Measurements from ENCODE around the gene CTDSPL2.
"Not testable (repeated sequence)": the region's sequence is repeated elsewhere in the genome, so short reads cannot be mapped to it uniquely, and the experiment has no call there.

Gene CTDSPL2

DNA sequence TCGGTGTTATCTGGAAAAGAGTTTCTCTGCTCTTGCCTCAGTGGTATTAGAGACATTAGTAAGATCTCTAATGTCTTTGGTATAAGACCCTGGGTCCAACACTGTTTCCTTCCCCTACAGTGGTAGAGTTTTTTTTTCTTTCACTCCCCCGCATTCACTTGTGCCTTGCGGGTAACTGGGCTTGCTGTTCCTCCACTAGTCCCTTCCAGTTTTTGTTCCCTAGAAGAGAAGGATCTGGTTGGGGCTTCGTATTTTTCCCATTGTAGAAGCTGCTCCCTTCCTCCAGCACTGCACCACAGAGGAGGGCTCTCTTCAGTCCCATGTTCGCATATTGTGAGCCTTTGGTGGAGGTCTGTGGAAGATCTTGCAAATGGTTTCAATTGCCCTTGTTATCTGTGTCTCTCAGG lies 13.7 kb downstream of the CTDSPL2 start:
- peaks cover 1% of the 10 kb centered on the region for H3K4me1 ChIP-seq (ENCODE audit: control insufficient read depth, insufficient read depth, low read length)
- H3K27ac ChIP-seq (ENCODE audit: low read length), result no peak overlapping the region
- DNase-seq (ENCODE audit: low read depth, low spot score), result no peak
- no CpG with 5 or more reads among the region's 5 CpGs for WGBS (ENCODE audit: insufficient coverage, insufficient read length)
- no peak overlapping the region for H3K4me3 ChIP-seq (ENCODE audit: low read length)
- no peaks in the 10 kb centered on the region for H3K27me3 ChIP-seq (ENCODE audit: control insufficient read depth, insufficient read depth, low read length)
- H3K9me3 ChIP-seq (ENCODE audit: control insufficient read depth, insufficient read depth, low read length), result no peaks in the 10 kb centered on the region
- no peaks in the 10 kb centered on the region for H3K36me3 ChIP-seq (ENCODE audit: control insufficient read depth, insufficient read depth, low read length)

DNA sequence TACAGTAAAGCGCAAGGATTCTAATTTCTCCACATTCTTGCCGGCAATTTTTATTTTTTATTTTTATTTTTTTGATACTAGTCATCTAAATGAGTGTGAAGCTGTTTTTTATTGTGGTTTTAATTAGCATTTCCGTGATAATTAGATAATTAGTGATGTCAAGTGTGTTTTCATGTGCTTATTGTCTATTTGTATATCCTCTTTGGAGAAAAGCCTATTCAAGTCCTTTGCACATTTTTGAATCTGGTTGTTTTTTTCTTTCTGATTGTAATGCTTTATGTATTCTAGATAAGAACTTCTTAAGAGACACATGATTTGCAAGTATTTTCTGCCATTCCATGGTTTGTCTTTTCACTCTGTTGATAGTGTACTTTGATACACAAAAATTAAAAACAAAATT lies 16.1 kb downstream of the CTDSPL2 start:
- H3K9me3 ChIP-seq (ENCODE audit: control insufficient read depth, insufficient read depth, low read length), result no peaks in the 10 kb centered on the region
- no CpG with 5 or more reads among the region's 3 CpGs for WGBS (ENCODE audit: insufficient coverage, insufficient read length)
- H3K36me3 ChIP-seq (ENCODE audit: control insufficient read depth, insufficient read depth, low read length), result peaks cover 4% of the 10 kb centered on the region; the same call in 1 of the 2 replicates

DNA sequence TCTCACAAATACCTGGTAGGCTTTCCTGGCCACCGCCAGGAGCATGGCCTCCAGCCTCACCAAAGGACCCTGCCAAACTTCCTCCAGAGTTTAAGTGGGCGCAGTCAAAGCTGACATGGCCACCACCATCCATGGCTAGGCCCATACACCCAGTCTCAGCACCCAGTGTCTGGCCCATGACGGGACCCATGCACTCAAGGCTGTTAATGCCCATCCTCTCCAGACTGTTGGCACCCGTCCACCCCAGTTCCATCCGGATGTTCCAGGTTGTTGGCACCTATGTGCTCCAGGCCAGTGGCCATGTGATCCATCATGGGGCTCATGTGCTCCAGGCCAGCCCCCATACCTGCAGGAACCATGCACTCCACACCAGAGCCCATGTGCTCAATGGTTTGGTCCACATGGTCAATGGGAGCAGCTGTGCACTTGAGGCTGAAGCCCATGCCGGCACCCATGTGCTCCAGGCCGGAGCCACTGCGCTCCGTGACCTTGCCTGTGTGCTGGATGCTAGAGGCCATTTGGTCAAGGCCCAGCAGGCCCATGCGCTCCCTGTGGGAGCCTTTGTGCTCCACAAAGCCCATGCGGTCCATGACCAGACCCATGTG lies 20.4 kb downstream of the CTDSPL2 start:
- Histone ChIP-seq H3K27me3 (ENCODE audit: control insufficient read depth, insufficient read depth, low read length) (no peaks in the 10 kb centered on the region), H3K4me1 (ENCODE audit: control insufficient read depth, insufficient read depth, low read length) (no peaks in the 10 kb centered on the region; the same call in 1 of the 2 replicates), H3K27ac (ENCODE audit: low read length) (no peak overlapping the region), H3K4me3 (ENCODE audit: low read length) (no peak overlapping the region), H3K9me3 (ENCODE audit: control insufficient read depth, insufficient read depth, low read length) (no peaks in the 10 kb centered on the region), H3K36me3 (ENCODE audit: control insufficient read depth, insufficient read depth, low read length) (peaks cover 4% of the 10 kb centered on the region; the same call in 1 of the 2 replicates)
- WGBS (ENCODE audit: insufficient coverage, insufficient read length), result no CpG with 5 or more reads among the region's 11 CpGs
- no peak for DNase-seq (ENCODE audit: low read depth, low spot score)

More for the DNA sequence above, 16.1 kb downstream of the CTDSPL2 start:
- Histone ChIP-seq H3K27ac (ENCODE audit: low read length) (no peak overlapping the region), H3K4me3 (ENCODE audit: low read length) (no peak overlapping the region), H3K4me1 (ENCODE audit: control insufficient read depth, insufficient read depth, low read length) (peaks cover 1% of the 10 kb centered on the region), H3K27me3 (ENCODE audit: control insufficient read depth, insufficient read depth, low read length) (no peaks in the 10 kb centered on the region)
- no peak for DNase-seq (ENCODE audit: low read depth, low spot score)

- Histone ChIP-seq H3K9me3 (ENCODE audit: control insufficient read depth, insufficient read depth, low read length) (no peaks in the 10 kb centered on the region), H3K27ac (ENCODE audit: low read length) (no peak overlapping the region), H3K36me3 (ENCODE audit: control insufficient read depth, insufficient read depth, low read length) (peaks cover 4% of the 10 kb centered on the region; the same call in 1 of the 2 replicates), H3K4me3 (ENCODE audit: low read length) (no peak overlapping the region), H3K27me3 (ENCODE audit: control insufficient read depth, insufficient read depth, low read length) (no peaks in the 10 kb centered on the region), H3K4me1 (ENCODE audit: control insufficient read depth, insufficient read depth, low read length) (no peaks in the 10 kb centered on the region; the same call in 1 of the 2 replicates)
- WGBS (ENCODE audit: insufficient coverage, insufficient read length), result no CpG with 5 or more reads among the region's 1 CpG
- DNase-seq (ENCODE audit: low read depth, low spot score), result no peak
These were observed 22.7 kb downstream of the CTDSPL2 start for GRCh38 chr15:44450172-44450571.

GRCh38 chr15:44453578-44454283 lies 26.3 kb downstream of the CTDSPL2 start:
- DNase-seq (ENCODE audit: low read depth, low spot score); H3K9me3 ChIP-seq (ENCODE audit: control insufficient read depth, insufficient read depth, low read length); H3K4me3 ChIP-seq (ENCODE audit: low read length); H3K36me3 ChIP-seq (ENCODE audit: control insufficient read depth, insufficient read depth, low read length); H3K27me3 ChIP-seq (ENCODE audit: control insufficient read depth, insufficient read depth, low read length); H3K4me1 ChIP-seq (ENCODE audit: control insufficient read depth, insufficient read depth, low read length); H3K27ac ChIP-seq (ENCODE audit: low read length): not testable (repeated sequence)
- WGBS (ENCODE audit: insufficient coverage, insufficient read length), result no CpG with 5 or more reads among the region's 6 CpGs

DNA sequence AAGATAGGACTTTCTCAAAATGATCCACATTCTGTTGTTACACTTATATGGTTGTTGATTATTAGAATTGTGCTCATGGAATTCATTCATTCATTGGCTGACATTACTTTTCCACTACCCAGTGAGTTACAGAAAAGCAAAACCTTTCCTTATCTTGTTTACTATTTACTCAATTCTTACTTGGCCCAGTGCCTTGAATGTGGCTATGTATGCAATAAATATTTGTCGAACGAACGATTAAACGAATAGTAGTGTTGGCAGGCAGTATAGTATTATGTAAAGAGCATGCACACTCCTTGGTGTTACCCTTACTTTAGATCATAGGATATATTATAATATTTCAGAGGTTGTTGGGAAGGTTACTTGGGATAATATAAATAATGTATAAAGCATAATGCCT lies 31.0 kb downstream of the CTDSPL2 start:
- WGBS (ENCODE audit: insufficient coverage, insufficient read length), result no CpG with 5 or more reads among the region's 4 CpGs
- no peak for DNase-seq (ENCODE audit: low read depth, low spot score)

GRCh38 chr15:44468709-44469385 lies 41.4 kb downstream of the CTDSPL2 start:
- no peak for DNase-seq (ENCODE audit: low read depth, low spot score)
- Histone ChIP-seq H3K27me3 (ENCODE audit: control insufficient read depth, insufficient read depth, low read length) (no peaks in the 10 kb centered on the region), H3K36me3 (ENCODE audit: control insufficient read depth, insufficient read depth, low read length) (no peaks in the 10 kb centered on the region; the same call in 1 of the 2 replicates), H3K27ac (ENCODE audit: low read length) (no peak overlapping the region), H3K4me1 (ENCODE audit: control insufficient read depth, insufficient read depth, low read length) (no peaks in the 10 kb centered on the region), H3K9me3 (ENCODE audit: control insufficient read depth, insufficient read depth, low read length) (no peaks in the 10 kb centered on the region), H3K4me3 (ENCODE audit: low read length) (no peak overlapping the region)
- WGBS (ENCODE audit: insufficient coverage, insufficient read length), result no CpG with 5 or more reads among the region's 3 CpGs

More for the DNA sequence above, 31.0 kb downstream of the CTDSPL2 start:
- no peaks in the 10 kb centered on the region for H3K27me3 ChIP-seq (ENCODE audit: control insufficient read depth, insufficient read depth, low read length)
- H3K36me3 ChIP-seq (ENCODE audit: control insufficient read depth, insufficient read depth, low read length), result peaks cover 3% of the 10 kb centered on the region; the same call in 1 of the 2 replicates
- H3K27ac ChIP-seq (ENCODE audit: low read length), result no peak overlapping the region
- no peak overlapping the region for H3K4me3 ChIP-seq (ENCODE audit: low read length)
- no peaks in the 10 kb centered on the region for H3K9me3 ChIP-seq (ENCODE audit: control insufficient read depth, insufficient read depth, low read length)
- H3K4me1 ChIP-seq (ENCODE audit: control insufficient read depth, insufficient read depth, low read length), result no peaks in the 10 kb centered on the region

GRCh38 chr15:44471885-44472455 lies 44.5 kb downstream of the CTDSPL2 start:
- H3K27me3 ChIP-seq (ENCODE audit: control insufficient read depth, insufficient read depth, low read length), result no peaks in the 10 kb centered on the region
- DNase-seq (ENCODE audit: low read depth, low spot score), result no peak
- H3K36me3 ChIP-seq (ENCODE audit: control insufficient read depth, insufficient read depth, low read length), result no peaks in the 10 kb centered on the region
- no peak overlapping the region for H3K4me3 ChIP-seq (ENCODE audit: low read length)
- H3K9me3 ChIP-seq (ENCODE audit: control insufficient read depth, insufficient read depth, low read length), result no peaks in the 10 kb centered on the region
- WGBS (ENCODE audit: insufficient coverage, insufficient read length), result no CpG with 5 or more reads among the region's 2 CpGs
- H3K4me1 ChIP-seq (ENCODE audit: control insufficient read depth, insufficient read depth, low read length), result no peaks in the 10 kb centered on the region
- no peak overlapping the region for H3K27ac ChIP-seq (ENCODE audit: low read length)

GRCh38 chr15:44479343-44479742 lies 51.9 kb downstream of the CTDSPL2 start:
- Histone ChIP-seq H3K36me3 (ENCODE audit: control insufficient read depth, insufficient read depth, low read length) (no peaks in the 10 kb centered on the region), H3K27me3 (ENCODE audit: control insufficient read depth, insufficient read depth, low read length) (no peaks in the 10 kb centered on the region), H3K4me3 (ENCODE audit: low read length) (no peak overlapping the region), H3K4me1 (ENCODE audit: control insufficient read depth, insufficient read depth, low read length) (no peaks in the 10 kb centered on the region), H3K9me3 (ENCODE audit: control insufficient read depth, insufficient read depth, low read length) (no peaks in the 10 kb centered on the region), H3K27ac (ENCODE audit: low read length) (no peak overlapping the region)
- no peak for DNase-seq (ENCODE audit: low read depth, low spot score)
- no CpG with 5 or more reads among the region's 2 CpGs for WGBS (ENCODE audit: insufficient coverage, insufficient read length)

DNA sequence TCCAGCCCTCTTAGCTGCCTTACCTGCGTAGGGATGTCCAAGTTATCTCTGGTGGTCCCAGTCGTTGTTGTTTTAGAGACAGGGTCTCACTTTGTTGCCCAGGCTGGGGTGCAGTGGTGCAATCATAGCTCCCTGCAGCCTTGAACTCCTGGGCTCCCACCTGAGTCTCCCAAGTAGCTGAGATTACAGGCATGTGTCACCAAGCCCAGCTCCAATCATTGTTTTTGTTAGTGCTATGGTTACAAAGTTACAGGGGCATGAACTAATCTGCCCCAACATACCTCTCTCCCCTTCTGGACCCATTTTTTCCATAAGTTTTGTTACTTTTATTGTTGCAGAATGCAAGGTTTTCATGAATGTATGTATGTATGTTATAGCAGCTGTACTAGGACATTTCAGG lies 54.7 kb downstream of the CTDSPL2 start:
- H3K4me3 ChIP-seq (ENCODE audit: low read length), result no peak overlapping the region
- WGBS (ENCODE audit: insufficient coverage, insufficient read length), result no CpG with 5 or more reads among the region's 2 CpGs
- no peaks in the 10 kb centered on the region for H3K27me3 ChIP-seq (ENCODE audit: control insufficient read depth, insufficient read depth, low read length)
- no peaks in the 10 kb centered on the region; the same call in 1 of the 2 replicates for H3K9me3 ChIP-seq (ENCODE audit: control insufficient read depth, insufficient read depth, low read length)
- DNase-seq (ENCODE audit: low read depth, low spot score), result no peak
- H3K4me1 ChIP-seq (ENCODE audit: control insufficient read depth, insufficient read depth, low read length), result no peaks in the 10 kb centered on the region
- H3K27ac ChIP-seq (ENCODE audit: low read length), result no peak overlapping the region
- H3K36me3 ChIP-seq (ENCODE audit: control insufficient read depth, insufficient read depth, low read length), result peaks cover 3% of the 10 kb centered on the region
